Neural progenitor cell (in vitro differentiated cells): ENCODE results near the gene TAF4. TPM values are rescaled to one million over a fixed set of nuclear protein-coding genes. Genes with fewer than 3 reads are reported as not detected.

Source experiments
- DNase-seq: peaks from one replicate; pipeline ENCODE4 v3.0.0-alpha.2; 2016; ENCODE audit warnings: low spot score
- H2AFZ ChIP-seq: fragments of 200-600 bp; sonication (generic); replicated peaks from 2 replicates; pipeline ENCODE4 v1.6.1; 2016; ENCODE audit warnings: antibody characterized with exemption
- H3F3A ChIP-seq: fragments of 200-600 bp; sonication (generic); 2 replicates; pipeline ENCODE4 v1.6.1; 2016; ENCODE audit warnings: antibody characterized with exemption, low read depth
- H3K27ac ChIP-seq: fragments of 200-600 bp; sonication (generic); 2 replicates; pipeline ENCODE4 v1.5.1; 2016; ENCODE audit warnings: mild to moderate bottlenecking
- H3K27me3 ChIP-seq: fragments of 200-600 bp; sonication (generic); 2 replicates; pipeline ENCODE4 v1.6.1; 2016; ENCODE audit warnings: mild to moderate bottlenecking, moderate library complexity
- H3K36me3 ChIP-seq: fragments of 200-600 bp; sonication (generic); 2 replicates; pipeline ENCODE4 v1.5.1; 2016
- H3K4me1 ChIP-seq: fragments of 200-600 bp; sonication (generic); 2 replicates; pipeline ENCODE4 v1.6.1; 2016; ENCODE audit warnings: mixed run types
- H3K4me2 ChIP-seq: fragments of 200-600 bp; sonication (generic); 2 replicates; pipeline ENCODE4 v1.6.1; 2016
- H3K4me3 ChIP-seq: fragments of 200-600 bp; sonication (generic); 2 replicates; pipeline ENCODE4 v1.5.1; 2016
- H3K79me2 ChIP-seq: fragments of 200-600 bp; sonication (generic); 2 replicates; pipeline ENCODE4 v1.6.1; 2016; ENCODE audit warnings: low read depth
- H3K9ac ChIP-seq: fragments of 200-600 bp; sonication (generic); 2 replicates; pipeline ENCODE4 v1.6.1; 2016
- H3K9me3 ChIP-seq: fragments of 200-600 bp; sonication (generic); 2 replicates; pipeline ENCODE4 v1.5.1; 2016; ENCODE audit warnings: low read depth
- H4K20me1 ChIP-seq: fragments of 200-600 bp; sonication (generic); 2 replicates; pipeline ENCODE4 v1.6.1; 2016; ENCODE audit warnings: low read depth
- H3K27ac Mint-ChIP-seq: 3 replicates; pipeline ENCODE4 v1.8.0; 2021; ENCODE audit warnings: mixed read lengths
- H3K27me3 Mint-ChIP-seq: 2 replicates; pipeline ENCODE4 v1.8.0; 2022; ENCODE audit warnings: low read depth, mild to moderate bottlenecking, inconsistent platforms, moderate library complexity, mixed read lengths; ENCODE audit not compliant: insufficient read depth
- H3K36me3 Mint-ChIP-seq: 3 replicates; pipeline ENCODE4 v1.8.0; 2021; ENCODE audit warnings: mixed read lengths
- H3K4me1 Mint-ChIP-seq: 3 replicates; pipeline ENCODE4 v1.8.0; 2021; ENCODE audit warnings: mixed read lengths
- H3K4me3 Mint-ChIP-seq: 3 replicates; pipeline ENCODE4 v1.8.0; 2021; ENCODE audit warnings: mild to moderate bottlenecking, moderate library complexity, mixed read lengths
- H3K9me3 Mint-ChIP-seq: 3 replicates; pipeline ENCODE4 v1.8.0; 2020; ENCODE audit warnings: mixed read lengths
- CTCF ChIP-seq: fragments of 200-600 bp; sonication (generic); IDR thresholded peaks from 2 replicates; pipeline ENCODE4 v1.5.1; 2017; ENCODE audit warnings: antibody characterized with exemption, mild to moderate bottlenecking
- EZH2 ChIP-seq: fragments of 200-600 bp; sonication (generic); IDR thresholded peaks from 2 replicates; pipeline ENCODE4 v1.6.1; 2017; ENCODE audit warnings: antibody characterized with exemption, mild to moderate bottlenecking, moderate library complexity
- EZH2phosphoT487 ChIP-seq: fragments of 200-600 bp; sonication (generic); IDR thresholded peaks from 2 replicates; pipeline ENCODE4 v1.6.1; 2017; ENCODE audit warnings: antibody characterized with exemption
- total RNA-seq: library from RNA; depleted of rRNA; stranded (reverse); fragments of >200 nt; gene quantifications from 2 replicates; pipeline ENCODE4 v1.2.3, GENCODE V29; 2015; ENCODE audit warnings: low replicate concordance

Gene TAF4
- total RNA-seq, 1 donor from 2014 or later = 9.9 TPM

GRCh38 chr20:62050166-62051120, 15.2 kb downstream of the TAF4 start:
- no peak overlapping the region for H3K27ac ChIP-seq
- no peaks in the 10 kb centered on the region for H3K27me3 ChIP-seq
- peaks cover 8% of the 10 kb centered on the region for H3K4me1 ChIP-seq
- Mint-ChIP-seq H3K9me3 (peaks cover 7% of the 10 kb centered on the region), H3K4me1 (peaks cover 16% of the 10 kb centered on the region), H3K36me3 (peaks cover 19% of the 10 kb centered on the region), H3K27ac (peak overlapping the region; percentile 67), H3K27me3 (peaks cover 4% of the 10 kb centered on the region), H3K4me3 (no peak overlapping the region)
- peaks cover 98% of the 10 kb centered on the region for H3K79me2 ChIP-seq
- no peak for DNase-seq
- no peaks in the 10 kb centered on the region for H3K9me3 ChIP-seq
- H4K20me1 ChIP-seq = peaks cover 82% of the 10 kb centered on the region
- no peak overlapping the region for H3K4me2 ChIP-seq
- H3K9ac ChIP-seq = no peak overlapping the region
- no peak overlapping the region for H2AFZ ChIP-seq
- H3K4me3 ChIP-seq = no peak overlapping the region
- H3K36me3 ChIP-seq = no peaks in the 10 kb centered on the region
- TF ChIP-seq EZH2phosphoT487 (no peak), EZH2 (no peak), CTCF (no peak)
- H3F3A ChIP-seq = no peaks in the 10 kb centered on the region

DNA sequence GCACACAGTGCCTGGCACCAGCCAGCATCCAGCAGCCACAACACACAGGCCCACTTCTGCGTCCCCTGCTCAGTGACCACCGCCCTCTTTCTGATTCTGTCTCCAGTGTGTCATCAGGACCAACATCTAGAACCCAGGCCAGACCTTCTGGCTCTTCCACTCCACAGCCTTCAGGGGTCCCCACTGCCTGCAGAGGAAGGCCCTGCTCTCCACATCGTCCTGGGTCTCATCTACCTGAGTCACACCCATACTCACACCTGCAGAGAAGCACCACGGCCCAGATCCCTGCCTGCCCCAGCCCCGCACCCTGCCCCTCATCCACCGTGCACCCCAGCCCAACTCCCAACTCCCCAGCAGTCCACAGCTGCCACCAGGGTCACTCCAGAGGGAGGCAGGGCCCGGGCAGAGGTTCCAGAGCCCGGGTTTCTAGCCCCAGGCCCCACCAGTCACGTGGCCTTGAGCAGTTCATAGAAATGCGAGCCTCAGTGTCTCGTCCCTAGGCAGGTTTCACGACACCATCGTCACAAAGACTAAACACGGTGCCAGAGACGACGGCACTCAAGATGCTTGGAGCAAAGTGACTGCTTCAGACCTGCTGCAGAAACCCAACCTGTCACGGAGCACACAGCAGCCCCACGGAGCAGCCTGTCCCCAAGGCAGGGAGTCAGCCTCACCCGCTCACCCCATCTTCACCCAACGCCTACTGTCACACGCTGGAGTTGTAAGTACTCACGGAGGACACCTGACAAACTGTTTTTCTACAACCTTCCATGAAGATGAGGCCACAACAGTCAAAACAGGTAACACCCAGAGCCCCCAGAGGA, 16.1 kb downstream of the TAF4 start:
- Histone ChIP-seq H2AFZ (no peak overlapping the region), H3K36me3 (no peaks in the 10 kb centered on the region), H3F3A (no peaks in the 10 kb centered on the region), H3K4me2 (no peak overlapping the region), H3K4me3 (no peak overlapping the region), H3K27ac (no peak overlapping the region), H3K9ac (no peak overlapping the region), H3K9me3 (no peaks in the 10 kb centered on the region), H4K20me1 (peaks cover 88% of the 10 kb centered on the region), H3K79me2 (peaks cover 98% of the 10 kb centered on the region), H3K4me1 (peaks cover 11% of the 10 kb centered on the region), H3K27me3 (no peaks in the 10 kb centered on the region)
- DNase-seq = no peak
- H3K36me3 Mint-ChIP-seq = peaks cover 12% of the 10 kb centered on the region
- no peak overlapping the region for H3K27ac Mint-ChIP-seq
- H3K9me3 Mint-ChIP-seq = peaks cover 2% of the 10 kb centered on the region
- H3K4me1 Mint-ChIP-seq = peaks cover 17% of the 10 kb centered on the region
- peaks cover 2% of the 10 kb centered on the region for H3K27me3 Mint-ChIP-seq
- no peak for TF ChIP-seq EZH2
- TF ChIP-seq CTCF = no peak
- TF ChIP-seq EZH2phosphoT487 = no peak
- no peak overlapping the region for H3K4me3 Mint-ChIP-seq

DNA sequence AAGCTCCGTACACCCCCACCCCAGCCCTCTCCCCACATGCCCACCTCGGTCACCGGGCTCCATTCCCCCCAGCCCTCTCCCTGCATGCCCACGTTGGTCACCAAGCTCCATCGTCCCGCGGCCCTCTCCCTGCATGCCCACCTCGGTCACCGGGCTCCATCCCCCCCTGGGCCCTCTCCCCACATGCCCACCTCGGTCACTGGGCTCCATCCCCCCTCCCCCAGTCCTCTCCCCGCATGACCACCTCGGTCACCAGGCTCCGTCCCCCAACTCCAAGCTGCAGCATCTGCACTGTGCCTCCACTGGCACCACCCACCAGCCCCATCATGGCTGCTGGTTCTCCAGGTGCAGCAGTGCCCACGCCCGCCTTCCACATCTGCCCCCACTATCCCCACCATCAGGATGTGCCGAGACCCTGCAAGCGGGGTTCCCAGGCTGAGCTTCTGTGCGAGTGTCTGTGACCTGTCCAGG, 16.8 kb downstream of the TAF4 start:
- no peaks in the 10 kb centered on the region for H3K36me3 ChIP-seq
- peaks cover 19% of the 10 kb centered on the region for H3K4me1 Mint-ChIP-seq
- H3K27me3 ChIP-seq = no peaks in the 10 kb centered on the region
- no peak overlapping the region for H3K4me3 ChIP-seq
- peaks cover 98% of the 10 kb centered on the region for H3K79me2 ChIP-seq
- peaks cover 89% of the 10 kb centered on the region for H4K20me1 ChIP-seq
- TF ChIP-seq EZH2phosphoT487 (no peak), CTCF (no peak), EZH2 (no peak)
- no peaks in the 10 kb centered on the region for H3K27me3 Mint-ChIP-seq
- no peak overlapping the region for H3K27ac Mint-ChIP-seq
- H3K4me2 ChIP-seq = no peak overlapping the region
- H3K9ac ChIP-seq = no peak overlapping the region
- H3K4me1 ChIP-seq = peaks cover 11% of the 10 kb centered on the region
- H3K4me3 Mint-ChIP-seq = no peak overlapping the region
- no peak for DNase-seq
- H3K9me3 Mint-ChIP-seq = no peaks in the 10 kb centered on the region
- H2AFZ ChIP-seq = no peak overlapping the region
- no peaks in the 10 kb centered on the region for H3F3A ChIP-seq
- H3K36me3 Mint-ChIP-seq = peaks cover 8% of the 10 kb centered on the region
- no peaks in the 10 kb centered on the region for H3K9me3 ChIP-seq
- H3K27ac ChIP-seq = no peak overlapping the region
